Kidney (tissue), 14 donors: ENCODE results near the gene BORCS8. TPM values are rescaled to one million over a fixed set of nuclear protein-coding genes. Genes with fewer than 3 reads are reported as not detected.

ENCODE experiments used
- DNase-seq, 5 donors: peaks; one replicate each; pipeline ENCODE4 v3.0.0-alpha.2; 2013 to 2020
- FAIRE-seq: peaks from 2 replicates; lab custom pipeline; 2012; peaks lifted over from hg19 to GRCh38; lab: Jason Lieb, UNC
- H3K27ac ChIP-seq, 2 donors: one replicate each; pipeline ENCODE4 v1.7.0; 2013; ENCODE audit warnings: low read depth in 2 of 2, low read length in 2 of 2, inconsistent platforms in 1 of 2
- H3K27me3 ChIP-seq: one replicate; pipeline ENCODE4 v1.7.1; 2013; ENCODE audit warnings: low read length, inconsistent platforms; ENCODE audit not compliant: control insufficient read depth, insufficient read depth
- H3K36me3 ChIP-seq, 3 donors: one replicate each; pipeline versions ENCODE4 v1.7.0 to v1.7.1; 2013; ENCODE audit warnings: low read length in 3 of 3, control low read depth in 1 of 3, inconsistent platforms in 1 of 3; ENCODE audit not compliant: insufficient read depth in 3 of 3, control insufficient read depth in 2 of 3
- H3K4me1 ChIP-seq, 3 donors: one replicate each; pipeline versions ENCODE4 v1.7.0 to v1.7.1; 2013; ENCODE audit warnings: low read length in 3 of 3, inconsistent platforms in 1 of 3, low read depth in 1 of 3; ENCODE audit not compliant: control insufficient read depth in 2 of 3, insufficient read depth in 2 of 3
- H3K4me3 ChIP-seq, 3 donors: one replicate each; pipeline versions ENCODE4 v1.7.0 to v1.8.1; 2013; ENCODE audit warnings: low read length in 3 of 3, control low read depth in 1 of 3, inconsistent platforms in 1 of 3
- H3K9ac ChIP-seq, 3 donors: one replicate each; pipeline versions ENCODE4 v1.7.0 to v1.7.1; 2013; ENCODE audit warnings: low read length in 3 of 3, control low read depth in 1 of 3, inconsistent platforms in 1 of 3
- H3K9me3 ChIP-seq, 3 donors: one replicate each; pipeline versions ENCODE4 v1.7.0 to v1.7.1; 2013; ENCODE audit warnings: low read length in 3 of 3, control low read depth in 1 of 3, inconsistent platforms in 1 of 3; ENCODE audit not compliant: control insufficient read depth in 2 of 3, insufficient read depth in 1 of 3
- intact Hi-C: fragments of 100-400 bp; cut with DNase I; formaldehyde crosslinking; loops from one replicate; pipeline ENCODE4 v1.11.1; 2022
- polyA plus RNA-seq: library from polyadenylated mRNA; stranded (reverse); fragments of 350-450 nt; fragmentation: Illumina TruSeq; extraction: RNeasy Lipid Tissue Mini Kit (QIAGEN cat#74804); gene quantifications from one replicate; pipeline ENCODE4 v1.2.3, GENCODE V29; 2014; ENCODE audit warnings: low read depth, low replicate concordance; ENCODE audit not compliant: insufficient read depth
- total RNA-seq: library from RNA; stranded (reverse); fragmentation: NEBNext Ultra II Directional; extraction: Animal tissue kit (Norgen Biotek cat#: 25700); gene quantifications from one replicate; pipeline ENCODE4 v1.2.1, GENCODE V29; 2021
- TF ChIP-seq, protein P1 (sequence below): IDR thresholded peaks from 3 replicates; pipeline ENCODE4 v1.5.1; 2012; ENCODE audit warnings: mild to moderate bottlenecking, moderate library complexity, borderline replicate concordance; ENCODE audit not compliant: insufficient read depth; ENCODE audit errors: extremely low read depth
- donor health status: control.
- donor health status: control.
- donor health status: control.
- donor health status: control.
- donor health status: control.
- donor health status: DM: yes; HTN: yes; CAD: no.
- donor health status: Normal renal cell carcinoma (clear cell type).

The BORCS8 gene
- total and polyA plus RNA-seq, 2 donors from 2014 or later: 42.2 to 51.7 TPM

DNA sequence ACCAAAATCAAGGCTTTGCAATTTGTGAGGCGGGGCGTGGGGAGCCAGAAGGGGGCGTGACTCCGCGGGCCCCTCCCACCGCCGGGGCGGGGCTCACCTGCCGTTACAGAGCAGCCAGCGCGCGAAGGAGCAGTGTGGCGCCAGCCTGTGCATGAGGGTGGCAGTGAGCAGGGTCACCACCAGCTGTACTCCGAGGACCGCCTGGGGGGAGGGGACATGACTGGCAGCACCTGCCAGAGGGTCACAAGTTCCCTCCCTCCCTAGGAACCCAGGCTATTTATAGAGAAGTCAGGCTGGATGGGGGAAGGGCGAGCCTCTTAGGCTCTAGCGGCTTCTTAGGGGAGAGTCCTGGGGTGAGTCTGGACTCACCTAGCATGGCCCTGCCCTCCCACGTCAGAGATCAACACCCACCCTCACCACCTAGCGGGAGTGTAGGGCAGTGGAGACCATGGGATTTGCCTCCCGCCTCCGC is 57.2 kb downstream of the BORCS8 start:
- Histone ChIP-seq H3K9ac (no peak overlapping the region), H3K4me1 (peaks cover 0 to 7% (median 7%) of the 10 kb centered on the region in 3 donors), H3K36me3 (no peaks in the 10 kb centered on the region), H3K4me3 (no peak overlapping the region), H3K27ac (no peak overlapping the region), H3K9me3 (peaks cover 0 to 4% (median 0%) of the 10 kb centered on the region in 3 donors), H3K27me3 (no peaks in the 10 kb centered on the region)
- peak in 4 of 5 donors; percentile 81 to 92 (median 86) for DNase-seq
- intact Hi-C loops: loop anchor here (10.0 kb wide), 1 partner anchor 80 kb away; no protein-coding TSS in a partner anchor
- FAIRE-seq: no peak
- TF ChIP-seq, protein P1, sequence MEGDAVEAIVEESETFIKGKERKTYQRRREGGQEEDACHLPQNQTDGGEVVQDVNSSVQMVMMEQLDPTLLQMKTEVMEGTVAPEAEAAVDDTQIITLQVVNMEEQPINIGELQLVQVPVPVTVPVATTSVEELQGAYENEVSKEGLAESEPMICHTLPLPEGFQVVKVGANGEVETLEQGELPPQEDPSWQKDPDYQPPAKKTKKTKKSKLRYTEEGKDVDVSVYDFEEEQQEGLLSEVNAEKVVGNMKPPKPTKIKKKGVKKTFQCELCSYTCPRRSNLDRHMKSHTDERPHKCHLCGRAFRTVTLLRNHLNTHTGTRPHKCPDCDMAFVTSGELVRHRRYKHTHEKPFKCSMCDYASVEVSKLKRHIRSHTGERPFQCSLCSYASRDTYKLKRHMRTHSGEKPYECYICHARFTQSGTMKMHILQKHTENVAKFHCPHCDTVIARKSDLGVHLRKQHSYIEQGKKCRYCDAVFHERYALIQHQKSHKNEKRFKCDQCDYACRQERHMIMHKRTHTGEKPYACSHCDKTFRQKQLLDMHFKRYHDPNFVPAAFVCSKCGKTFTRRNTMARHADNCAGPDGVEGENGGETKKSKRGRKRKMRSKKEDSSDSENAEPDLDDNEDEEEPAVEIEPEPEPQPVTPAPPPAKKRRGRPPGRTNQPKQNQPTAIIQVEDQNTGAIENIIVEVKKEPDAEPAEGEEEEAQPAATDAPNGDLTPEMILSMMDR: no peak

DNA sequence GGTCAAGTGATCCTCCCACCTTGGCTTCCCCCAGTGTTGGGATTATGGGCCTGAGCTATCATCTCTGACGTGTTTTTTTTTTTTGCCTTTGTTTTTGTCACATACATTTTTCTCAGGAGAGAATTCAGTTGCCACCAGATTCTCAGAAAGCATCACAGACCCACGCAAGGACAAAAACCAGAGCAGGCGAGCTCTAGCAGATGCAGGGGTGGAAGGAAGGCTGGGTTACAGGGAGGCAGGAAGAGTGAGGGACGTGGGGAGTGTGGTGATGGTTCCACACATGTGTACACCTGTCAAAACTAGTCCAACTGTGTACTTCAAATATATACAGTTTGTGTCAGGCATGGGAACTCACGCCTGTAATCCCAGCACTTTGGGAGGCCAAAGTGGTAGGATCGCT is 58.0 kb downstream of the BORCS8 start:
- intact Hi-C loops: loop anchor here (10.0 kb wide), 1 partner anchor 79 kb away; no protein-coding TSS in a partner anchor
- no peaks in the 10 kb centered on the region for H3K36me3 ChIP-seq
- H3K27me3 ChIP-seq: no peaks in the 10 kb centered on the region
- FAIRE-seq: no peak
- no peak for DNase-seq
- no peak overlapping the region for H3K9ac ChIP-seq
- TF ChIP-seq, protein P1: no peak
- no peak overlapping the region for H3K27ac ChIP-seq
- no peak overlapping the region for H3K4me3 ChIP-seq
- peaks cover 0 to 4% (median 0%) of the 10 kb centered on the region in 3 donors for H3K9me3 ChIP-seq
- peaks cover 0 to 7% (median 7%) of the 10 kb centered on the region in 3 donors for H3K4me1 ChIP-seq

DNA sequence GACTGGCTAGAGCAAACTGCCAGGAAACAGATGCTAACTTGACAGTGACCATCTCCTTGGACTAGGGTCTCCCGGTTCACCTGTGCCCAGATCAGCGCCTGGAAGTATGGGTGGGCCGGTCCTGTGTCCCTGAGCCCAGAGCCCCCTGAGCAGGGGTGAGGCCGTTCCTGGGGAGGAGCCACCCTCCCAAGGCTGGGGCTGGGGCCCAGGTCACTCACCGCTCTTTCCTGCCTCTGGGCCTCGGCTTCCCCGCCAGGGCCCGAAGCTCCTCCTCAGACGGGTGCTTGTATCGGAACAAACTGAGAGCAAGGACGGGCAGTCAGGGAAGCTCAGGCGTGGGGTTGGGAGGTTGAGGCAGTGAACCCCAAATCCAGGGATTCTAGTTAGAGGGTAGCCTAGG is 59.0 kb downstream of the BORCS8 start:
- Histone ChIP-seq H3K9ac (no peak overlapping the region), H3K4me3 (no peak overlapping the region), H3K27ac (no peak overlapping the region), H3K27me3 (no peaks in the 10 kb centered on the region), H3K4me1 (peaks cover 0 to 7% (median 7%) of the 10 kb centered on the region in 3 donors), H3K9me3 (peaks cover 0 to 4% (median 0%) of the 10 kb centered on the region in 3 donors), H3K36me3 (no peaks in the 10 kb centered on the region)
- intact Hi-C loops: loop anchor here (10.0 kb wide), 1 partner anchor 78 kb away; no protein-coding TSS in a partner anchor
- no peak for DNase-seq
- TF ChIP-seq, protein P1: no peak
- FAIRE-seq: no peak
